Caco-2 (cell line): ENCODE measurements around the gene ABL2. TPM values are rescaled to one million over a fixed set of nuclear protein-coding genes. Genes with fewer than 3 reads are reported as not detected.

Experiments
- BruUV-seq: library from RNA; stranded (reverse); fragments of 400-500 nt; replicated peaks from 2 replicates; lab custom pipeline; 2021; lab: Mats Ljungman, UMichigan
- CTCF ChIA-PET: fragments of 300-600 bp; sonication (Branson Sonifier 250); formaldehyde crosslinking; loops from one replicate; lab custom pipeline; 2022; ENCODE audit warnings: antibody characterized with exemption; lab: Charles Lee
- POLR2A ChIA-PET: fragments of 300-600 bp; sonication (Branson Sonifier 250); formaldehyde crosslinking; loops from one replicate; lab custom pipeline; 2022; ENCODE audit warnings: antibody characterized with exemption; lab: Charles Lee
- DNase-seq, 2 experiments: peaks; one replicate each; pipeline versions ENCODE4 v3.0.0 to v3.0.0-alpha.2; 2020 to 2022
- H3K27me3 ChIP-seq: replicated peaks from 2 replicates; pipeline ENCODE4 v1.6.0; 2011; ENCODE audit warnings: low read length; ENCODE audit not compliant: control insufficient read depth, insufficient read depth
- H3K36me3 ChIP-seq: 2 replicates; pipeline ENCODE4 v1.5.1; 2011; ENCODE audit warnings: low read length; ENCODE audit not compliant: control insufficient read depth, insufficient read depth
- H3K4me1 ChIP-seq: fragments of 250-450 bp; sonication (Bioruptor Pico); 2 replicates; pipeline ENCODE4 v1.5.1; 2020; ENCODE audit warnings: mild to moderate bottlenecking
- H3K4me3 ChIP-seq: 2 replicates; pipeline ENCODE4 v1.5.1; 2011; ENCODE audit warnings: low read depth, mild to moderate bottlenecking, control low read depth, low read length
- H3K9me3 ChIP-seq: fragments of 250-450 bp; sonication (Bioruptor Pico); 2 replicates; pipeline ENCODE4 v1.5.1; 2020; ENCODE audit warnings: mild to moderate bottlenecking, moderate library complexity
- H3K27ac Mint-ChIP-seq: one replicate; pipeline ENCODE4 v1.8.0; 2022; ENCODE audit warnings: mixed read lengths; ENCODE audit not compliant: unreplicated experiment
- H3K27me3 Mint-ChIP-seq: one replicate; pipeline ENCODE4 v1.8.0; 2022; ENCODE audit warnings: mixed read lengths; ENCODE audit not compliant: insufficient read depth, unreplicated experiment
- H3K36me3 Mint-ChIP-seq: one replicate; pipeline ENCODE4 v1.8.0; 2022; ENCODE audit warnings: mild to moderate bottlenecking, mixed read lengths; ENCODE audit not compliant: insufficient read depth, unreplicated experiment
- H3K4me1 Mint-ChIP-seq: one replicate; pipeline ENCODE4 v1.8.0; 2022; ENCODE audit warnings: low read depth, mixed read lengths; ENCODE audit not compliant: unreplicated experiment
- H3K4me3 Mint-ChIP-seq: one replicate; pipeline ENCODE4 v1.8.0; 2022; ENCODE audit warnings: mild to moderate bottlenecking, moderate library complexity, mixed read lengths; ENCODE audit not compliant: unreplicated experiment
- H3K9me3 Mint-ChIP-seq: one replicate; pipeline ENCODE4 v1.8.0; 2022; ENCODE audit warnings: mixed read lengths; ENCODE audit not compliant: unreplicated experiment
- intact Hi-C: fragments of 100-400 bp; cut with micrococcal nuclease; formaldehyde crosslinking; loops from one replicate; pipeline ENCODE4 v1.10.0; 2022; ENCODE audit not compliant: unreplicated experiment
- total RNA-seq: library from RNA; stranded (reverse); gene quantifications from 2 replicates; pipeline ENCODE4 v1.2.3, GENCODE V29; 2022
- TF ChIP-seq, protein P1 (sequence below), 2 experiments: fragments of 200-600 bp in 1 of 2; IDR thresholded peaks; 1 replicate in 1 of 2; 2 replicates in 1 of 2; pipeline versions ENCODE4 v1.5.1 to v1.8.0; 2011 to 2022; ENCODE audit warnings: antibody characterized with exemption in 1 of 2, control low read depth in 1 of 2, inconsistent platforms in 1 of 2, low read depth in 1 of 2, low read length in 1 of 2, mild to moderate bottlenecking in 1 of 2, moderate library complexity in 1 of 2; ENCODE audit not compliant: insufficient read depth in 1 of 2, severe bottlenecking in 1 of 2, unreplicated experiment in 1 of 2

The ABL2 gene
- total RNA-seq, 1 experiment from 2014 or later: 21.6 TPM

DNA sequence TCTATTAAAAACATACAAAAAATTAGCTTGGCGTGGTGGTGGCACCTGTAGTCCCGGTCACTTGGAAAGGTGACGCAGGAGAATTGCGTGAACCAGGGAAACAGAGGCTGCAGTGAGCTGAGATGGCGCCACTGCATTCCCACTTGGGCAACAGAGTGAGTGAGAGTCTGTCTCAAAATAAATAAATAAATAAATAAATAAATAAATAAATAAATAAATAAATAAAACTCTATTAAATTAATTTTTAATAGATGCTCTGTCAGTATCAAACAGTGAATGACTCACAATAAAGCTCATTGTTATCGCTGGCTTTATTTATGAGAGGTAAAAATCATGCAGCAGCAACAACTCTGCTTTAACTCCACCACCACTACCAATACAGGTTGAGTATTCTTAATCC is 72.8 kb downstream of the ABL2 start:
- Mint-ChIP-seq H3K36me3 (no peaks in the 10 kb centered on the region), H3K27ac (no peak overlapping the region), H3K4me3 (no peak overlapping the region), H3K27me3 (no peaks in the 10 kb centered on the region), H3K9me3 (no peaks in the 10 kb centered on the region), H3K4me1 (peaks cover 23% of the 10 kb centered on the region)
- H3K27me3 ChIP-seq: no peaks in the 10 kb centered on the region
- ChIA-PET POLR2A (no interaction called here), CTCF (no interaction called here)
- peaks cover 11% of the 10 kb centered on the region for H3K4me1 ChIP-seq
- DNase-seq: no peak
- H3K9me3 ChIP-seq: no peaks in the 10 kb centered on the region
- no peaks in the 10 kb centered on the region for H3K36me3 ChIP-seq
- no peak overlapping the region for H3K4me3 ChIP-seq
- TF ChIP-seq, protein P1, sequence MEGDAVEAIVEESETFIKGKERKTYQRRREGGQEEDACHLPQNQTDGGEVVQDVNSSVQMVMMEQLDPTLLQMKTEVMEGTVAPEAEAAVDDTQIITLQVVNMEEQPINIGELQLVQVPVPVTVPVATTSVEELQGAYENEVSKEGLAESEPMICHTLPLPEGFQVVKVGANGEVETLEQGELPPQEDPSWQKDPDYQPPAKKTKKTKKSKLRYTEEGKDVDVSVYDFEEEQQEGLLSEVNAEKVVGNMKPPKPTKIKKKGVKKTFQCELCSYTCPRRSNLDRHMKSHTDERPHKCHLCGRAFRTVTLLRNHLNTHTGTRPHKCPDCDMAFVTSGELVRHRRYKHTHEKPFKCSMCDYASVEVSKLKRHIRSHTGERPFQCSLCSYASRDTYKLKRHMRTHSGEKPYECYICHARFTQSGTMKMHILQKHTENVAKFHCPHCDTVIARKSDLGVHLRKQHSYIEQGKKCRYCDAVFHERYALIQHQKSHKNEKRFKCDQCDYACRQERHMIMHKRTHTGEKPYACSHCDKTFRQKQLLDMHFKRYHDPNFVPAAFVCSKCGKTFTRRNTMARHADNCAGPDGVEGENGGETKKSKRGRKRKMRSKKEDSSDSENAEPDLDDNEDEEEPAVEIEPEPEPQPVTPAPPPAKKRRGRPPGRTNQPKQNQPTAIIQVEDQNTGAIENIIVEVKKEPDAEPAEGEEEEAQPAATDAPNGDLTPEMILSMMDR (IDR thresholded peaks at IDR 0.05; ENCODE audit: insufficient read depth in 1 of 2, low read depth in 1 of 2, low read length in 1 of 2, severe bottlenecking in 1 of 2, unreplicated experiment in 1 of 2): no peak
- BruUV-seq: no TSS peak
- intact Hi-C loops: no loop called here

DNA sequence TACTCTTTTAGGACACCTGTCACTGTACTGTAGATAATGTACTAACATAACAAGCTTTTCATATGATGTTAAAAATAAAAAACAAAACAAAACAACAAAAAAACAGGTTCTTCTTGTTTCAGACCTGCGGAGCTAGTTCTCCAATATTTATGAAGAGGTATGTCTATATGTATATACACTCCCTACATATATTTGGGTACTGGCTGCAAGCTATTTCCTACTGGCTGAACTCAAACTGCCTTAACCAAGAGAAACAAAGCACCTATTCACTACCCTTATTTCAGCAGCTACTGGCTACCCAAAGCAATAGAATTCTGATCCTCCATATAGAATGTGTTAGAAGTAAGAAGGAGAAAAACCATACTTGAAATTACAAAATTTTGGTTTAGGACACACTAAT is 73.5 kb downstream of the ABL2 start:
- CTCF ChIA-PET: interaction anchor here (0.6 kb wide), 1 partner anchor 27 kb away, joined by 3 read pairs; no protein-coding TSS in a partner anchor
- intact Hi-C loops: no loop called here
- H3K4me3 ChIP-seq: no peak overlapping the region
- DNase-seq: no peak
- TF ChIP-seq, protein P1 (IDR thresholded peaks at IDR 0.05; ENCODE audit: insufficient read depth in 1 of 2, low read depth in 1 of 2, low read length in 1 of 2, severe bottlenecking in 1 of 2, unreplicated experiment in 1 of 2): no peak
- Mint-ChIP-seq H3K4me3 (no peak overlapping the region), H3K36me3 (no peaks in the 10 kb centered on the region), H3K27ac (no peak overlapping the region), H3K27me3 (no peaks in the 10 kb centered on the region), H3K9me3 (no peaks in the 10 kb centered on the region), H3K4me1 (peaks cover 23% of the 10 kb centered on the region)
- H3K4me1 ChIP-seq: peaks cover 17% of the 10 kb centered on the region
- no peaks in the 10 kb centered on the region for H3K36me3 ChIP-seq
- POLR2A ChIA-PET: interaction anchor here (0.7 kb wide), 1 partner anchor 13 kb away, joined by 14 read pairs; no protein-coding TSS in a partner anchor
- no peaks in the 10 kb centered on the region for H3K9me3 ChIP-seq
- H3K27me3 ChIP-seq: no peaks in the 10 kb centered on the region
- no TSS peak for BruUV-seq

DNA sequence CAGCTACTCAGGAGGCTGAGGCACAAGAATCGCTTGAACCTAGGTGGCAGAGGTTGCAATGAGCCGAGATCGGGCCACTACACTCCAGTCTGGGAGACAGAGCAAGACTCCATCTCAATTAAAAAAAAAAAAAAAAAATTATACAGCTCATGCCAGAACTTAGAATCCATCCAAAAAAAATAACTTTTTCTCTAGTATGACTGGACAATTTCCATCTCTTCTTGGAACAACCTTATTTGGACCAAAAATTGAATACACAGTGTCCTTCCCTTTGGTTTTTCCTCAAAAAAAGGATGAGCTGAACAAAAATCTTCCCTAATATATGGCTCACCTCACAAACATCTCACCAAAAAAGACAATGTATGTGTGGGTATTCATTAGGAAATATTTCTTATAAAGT is 73.9 kb downstream of the ABL2 start:
- intact Hi-C loops: no loop called here
- CTCF ChIA-PET: interaction anchor here (0.6 kb wide), 1 partner anchor 27 kb away, joined by 3 read pairs; no protein-coding TSS in a partner anchor
- no peak overlapping the region for H3K4me3 Mint-ChIP-seq

More for the DNA sequence above, 73.9 kb downstream of the ABL2 start:
- Histone ChIP-seq H3K27me3 (no peaks in the 10 kb centered on the region), H3K4me3 (no peak overlapping the region), H3K4me1 (peaks cover 21% of the 10 kb centered on the region), H3K9me3 (no peaks in the 10 kb centered on the region), H3K36me3 (no peaks in the 10 kb centered on the region)
- DNase-seq: no peak
- BruUV-seq: no TSS peak
- no peaks in the 10 kb centered on the region for H3K27me3 Mint-ChIP-seq
- H3K9me3 Mint-ChIP-seq: no peaks in the 10 kb centered on the region
- peaks cover 23% of the 10 kb centered on the region for H3K4me1 Mint-ChIP-seq
- H3K27ac Mint-ChIP-seq: no peak overlapping the region
- TF ChIP-seq, protein P1 (IDR thresholded peaks at IDR 0.05; ENCODE audit: insufficient read depth in 1 of 2, low read depth in 1 of 2, low read length in 1 of 2, severe bottlenecking in 1 of 2, unreplicated experiment in 1 of 2): no peak
- H3K36me3 Mint-ChIP-seq: no peaks in the 10 kb centered on the region
- POLR2A ChIA-PET: interaction anchor here (0.7 kb wide), 1 partner anchor 14 kb away, joined by 14 read pairs; no protein-coding TSS in a partner anchor
